Right lobe of liver (tissue), 6 donors: Measurements from ENCODE around the gene SPX. TPM values are rescaled to one million over a fixed set of nuclear protein-coding genes. Genes with fewer than 3 reads are reported as not detected.

ENCODE experiments used
- ATAC-seq, 4 donors: fragments of 200-7000 bp; cut with Tn5 transposase; one replicate each; pipeline ENCODE4 v1.9.1; 2020; ENCODE audit warnings: mild to moderate bottlenecking in 4 of 4, moderate library complexity in 4 of 4
- DNase-seq, 3 donors: peaks; one replicate each; pipeline ENCODE4 v3.0.0-alpha.2; 2020
- H3K27ac ChIP-seq, 3 donors: fragments of 200-600 bp; one replicate each; pipeline ENCODE4 v1.8.0; 2022
- H3K27me3 ChIP-seq, 2 donors: fragments of 200-600 bp; one replicate each; pipeline ENCODE4 v1.8.0; 2022
- H3K36me3 ChIP-seq, 4 donors: fragments of 200-600 bp; sonication (generic) in 1 of 4; one replicate each; pipeline versions ENCODE4 v1.5.1 to v1.8.0; 2017 to 2022; ENCODE audit warnings: control low read depth in 1 of 4
- H3K4me1 ChIP-seq, 4 donors: fragments of 200-600 bp; sonication (generic) in 1 of 4; one replicate each; pipeline versions ENCODE4 v1.5.1 to v1.8.0; 2017 to 2022; ENCODE audit warnings: control low read depth in 1 of 4
- H3K4me3 ChIP-seq, 3 donors: fragments of 200-600 bp; one replicate each; pipeline ENCODE4 v1.8.0; 2022
- H3K9me3 ChIP-seq, 4 donors: fragments of 200-600 bp; sonication (generic) in 1 of 4; one replicate each; pipeline versions ENCODE4 v1.5.1 to v1.8.0; 2017 to 2022; ENCODE audit warnings: control low read depth in 1 of 4
- CTCF ChIP-seq, 4 donors: fragments of 200-600 bp in 3 of 4; fragments of 450-650 bp in 1 of 4; IDR thresholded peaks; one replicate each; pipeline versions ENCODE4 v1.5.1 to v1.8.0; 2016 to 2022; ENCODE audit warnings: antibody characterized with exemption in 4 of 4, mild to moderate bottlenecking in 2 of 4
- POLR2A ChIP-seq: fragments of 450-650 bp; IDR thresholded peaks from one replicate; pipeline ENCODE4 v1.6.1; 2017; ENCODE audit warnings: antibody characterized with exemption, mild to moderate bottlenecking
- WGBS: methylation state at CpG from one replicate; pipeline ENCODE4 v1.1.6; 2018; ENCODE audit warnings: low coverage, low lambda C conversion rate; ENCODE audit not compliant: insufficient coverage; ENCODE audit errors: missing lambda C conversion rate; 5-methylcytosine and 5-hydroxymethylcytosine counted together
- intact Hi-C, 2 donors: fragments of 100-400 bp; cut with DNase I; formaldehyde crosslinking; loops; one replicate each; pipeline versions ENCODE4 v1.11.2 to v1.14.1; 2022
- total RNA-seq, 6 experiments: library from RNA; depleted of rRNA in 2 of 6; stranded (reverse); fragments of >200 nt in 2 of 6; fragmentation: NEBNext Ultra II Directional in 3 of 6; extraction: Animal tissue kit (Norgen Biotek cat#: 25700) in 3 of 6; gene quantifications; one replicate each; pipeline versions ENCODE4 v1.1.0 to v1.2.4, GENCODE V29; 2016 to 2023
- donor health status: DM: no; HTN: yes; CAD: no.
- donor health status: DM: no; HTN: no; CAD: no.
- donor health status: DM: no; HTN: no; CAD: no.
- donor health status: DM: no; HTN: yes; CAD: no.
- donor health status: DM: no; HTN: yes; CAD: no.

Gene SPX
- total RNA-seq, 6 experiments from 2014 or later, result 0.24 to 6.9 (median 0.56) TPM; not detected in 1

GRCh38 chr12:21577516-21577915 is 51.4 kb downstream of the SPX start:
- Histone ChIP-seq H3K36me3 (no peaks in the 10 kb centered on the region), H3K4me1 (peaks cover 0 to 23% (median 0%) of the 10 kb centered on the region in 4 donors), H3K4me3 (no peak overlapping the region), H3K27me3 (no peaks in the 10 kb centered on the region), H3K9me3 (no peaks in the 10 kb centered on the region), H3K27ac (no peak overlapping the region)
- no peak for DNase-seq
- TF ChIP-seq CTCF (IDR thresholded peaks at IDR 0.05), result no peak
- no peak for TF ChIP-seq POLR2A
- no peak for ATAC-seq
- intact Hi-C loops, result no loop called here
- 100% methylated on average over 1 of the region's 1 CpG for WGBS

DNA sequence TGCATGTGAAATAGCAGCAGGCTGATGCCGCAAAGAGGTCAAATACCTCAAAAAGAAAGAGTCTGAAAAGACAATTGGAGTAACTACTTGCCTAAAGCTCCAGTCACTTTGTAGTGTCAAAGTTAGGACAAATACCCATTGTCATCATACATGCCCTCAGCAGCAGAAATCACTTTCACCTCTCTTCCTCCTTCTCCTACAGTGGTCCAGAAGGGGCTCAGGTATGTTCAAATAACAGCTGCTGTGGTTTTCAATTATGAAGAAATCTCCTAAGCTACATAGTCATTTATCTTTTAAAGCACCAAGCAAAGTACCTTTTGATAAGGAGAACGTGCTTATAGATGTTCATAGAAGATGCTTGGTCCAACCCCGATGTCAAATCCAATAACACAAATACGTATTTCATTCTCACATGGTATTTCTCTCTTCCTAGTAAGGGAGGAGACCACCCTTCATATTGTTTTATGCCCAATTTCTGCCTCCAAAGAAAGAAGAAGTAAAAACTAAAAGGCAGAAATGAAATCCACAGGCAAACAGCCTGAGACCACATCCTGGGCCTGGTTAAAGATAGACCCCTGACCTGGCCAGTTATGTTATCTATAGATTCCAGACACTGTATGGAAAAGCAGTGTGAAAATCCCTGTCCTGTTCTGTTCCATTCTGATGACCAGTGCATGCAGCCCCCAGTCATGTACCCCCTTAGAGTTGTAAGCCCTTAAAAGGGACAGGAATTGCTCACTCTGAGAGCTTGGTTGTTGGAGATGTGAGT is 54.8 kb downstream of the SPX start:
- intact Hi-C loops, result no loop called here
- H3K27me3 ChIP-seq, result no peaks in the 10 kb centered on the region
- 67% methylated on average over 4 of the region's 4 CpGs for WGBS
- peaks cover 0 to 36% (median 4%) of the 10 kb centered on the region in 4 donors for H3K4me1 ChIP-seq
- ATAC-seq (no peak), DNase-seq (no peak)
- no peaks in the 10 kb centered on the region for H3K9me3 ChIP-seq
- no peak for TF ChIP-seq POLR2A
- TF ChIP-seq CTCF (IDR thresholded peaks at IDR 0.05), result no peak
- no peak overlapping the region for H3K27ac ChIP-seq
- no peak overlapping the region for H3K4me3 ChIP-seq
- H3K36me3 ChIP-seq, result no peaks in the 10 kb centered on the region

Other genes starting within 250 kb of the SPX start
- 10 to 100 TPM in 1 of 6 experiments, 1 to 10 TPM in 2, under 1 TPM in 2, not detected in 1; 0.06 to 19.8 (median 3.2) TPM for gene SLCO1A2, start 191.4 kb upstream of the SPX start, total RNA-seq
- gene IAPP, start 153.4 kb upstream of the SPX start, total RNA-seq, result under 1 TPM in 1 of 6 experiments, not detected in 5; 0.22 TPM
- gene PYROXD1, start 88.6 kb upstream of the SPX start, total RNA-seq, result 10 to 100 TPM in 3 of 6 experiments, 1 to 10 TPM in 3; 6.5 to 12.7 (median 10.4) TPM
- gene RECQL, start 24.7 kb upstream of the SPX start, total RNA-seq, result 10 to 100 TPM in 4 of 6 experiments, 1 to 10 TPM in 2; 8.9 to 21.2 (median 13.1) TPM
- gene GOLT1B, start 24.5 kb upstream of the SPX start, total RNA-seq, result 10 to 100 TPM; 13.7 to 25.2 (median 18.1) TPM
- gene GYS2, start 78.6 kb downstream of the SPX start, total RNA-seq, result 10 to 100 TPM; 28.4 to 72.4 (median 47.1) TPM
- gene LDHB, start 131.5 kb downstream of the SPX start, total RNA-seq, result 10 to 100 TPM; 12.4 to 28.1 (median 17.8) TPM
- 10 to 100 TPM in 5 of 6 experiments, 1 to 10 TPM in 1; 9.1 to 37.5 (median 25.4) TPM for gene KCNJ8, start 248.4 kb downstream of the SPX start, total RNA-seq